ENCODE measurements around the gene HGFAC. TPM values are rescaled to one million over a fixed set of nuclear protein-coding genes. Genes with fewer than 3 reads are reported as not detected.
"Not testable (repeated sequence)": the region's sequence is repeated elsewhere in the genome, so short reads cannot be mapped to it uniquely, and the experiment has no call there.

The HGFAC gene
- total RNA-seq, 4 donors from 2014 or later: not detected

- DNase-seq (ENCODE audit: low spot score in 2 of 2): peak; percentile 46 to 69
- 71% methylated on average over 26 of the region's 26 CpGs for WGBS
- H3K36me3 ChIP-seq: peaks cover 6% of the 10 kb centered on the region
- H3K27me3 ChIP-seq: no peaks in the 10 kb centered on the region
- peaks cover 27% of the 10 kb centered on the region for H3K4me1 ChIP-seq
- no peak overlapping the region for H3K4me3 ChIP-seq
- no peak for TF ChIP-seq CTCF (IDR thresholded peaks at IDR 0.05)
- no peak for TF ChIP-seq POLR2AphosphoS5 (IDR thresholded peaks at IDR 0.05)
- TF ChIP-seq EP300 (IDR thresholded peaks at IDR 0.05): no peak
- no peak for TF ChIP-seq POLR2A (IDR thresholded peaks at IDR 0.05)
- H3K27ac ChIP-seq: no peak overlapping the region
- H3K9me3 ChIP-seq: no peaks in the 10 kb centered on the region
Measured at GRCh38 chr4:3407930-3408792, 33.6 kb upstream of the HGFAC start.

GRCh38 chr4:3408793-3409330 lies 32.9 kb upstream of the HGFAC start:
- Histone ChIP-seq H3K9me3 (no peaks in the 10 kb centered on the region), H3K27me3 (no peaks in the 10 kb centered on the region), H3K27ac (no peak overlapping the region), H3K36me3 (peaks cover 11% of the 10 kb centered on the region), H3K4me3 (no peak overlapping the region), H3K4me1 (peaks cover 27% of the 10 kb centered on the region)
- TF ChIP-seq CTCF (IDR thresholded peaks at IDR 0.05): no peak
- DNase-seq (ENCODE audit: low spot score in 2 of 2): peak; percentile 20 to 32
- 86% methylated on average over 5 of the region's 8 CpGs for WGBS

- Histone ChIP-seq H3K4me1 (peaks cover 27% of the 10 kb centered on the region), H3K27ac (no peak overlapping the region), H3K27me3 (no peaks in the 10 kb centered on the region), H3K9me3 (no peaks in the 10 kb centered on the region), H3K4me3 (no peak overlapping the region), H3K36me3 (peaks cover 13% of the 10 kb centered on the region)
- WGBS: 75% methylated on average over 14 of the region's 15 CpGs
- peak; percentile 59 to 72 for DNase-seq (ENCODE audit: low spot score in 2 of 2)
- TF ChIP-seq POLR2AphosphoS5 (IDR thresholded peaks at IDR 0.05) (no peak), POLR2A (IDR thresholded peaks at IDR 0.05) (no peak), EP300 (IDR thresholded peaks at IDR 0.05) (no peak), CTCF (IDR thresholded peaks at IDR 0.05) (no peak)
Measured at GRCh38 chr4:3409571-3410091, 32.1 kb upstream of the HGFAC start.

GRCh38 chr4:3410401-3411135 lies 31.2 kb upstream of the HGFAC start:
- Histone ChIP-seq H3K9me3 (no peaks in the 10 kb centered on the region), H3K36me3 (peaks cover 16% of the 10 kb centered on the region), H3K27me3 (no peaks in the 10 kb centered on the region), H3K4me1 (peaks cover 27% of the 10 kb centered on the region), H3K27ac (no peak overlapping the region), H3K4me3 (no peak overlapping the region)
- TF ChIP-seq POLR2A (IDR thresholded peaks at IDR 0.05): no peak
- peak; percentile 32 to 72 for DNase-seq (ENCODE audit: low spot score in 2 of 2)
- 71% methylated on average over 18 of the region's 22 CpGs for WGBS

GRCh38 chr4:3411190-3411589 lies 30.6 kb upstream of the HGFAC start:
- not testable (repeated sequence) for H3K27me3 ChIP-seq, H3K4me3 ChIP-seq, H3K9me3 ChIP-seq, H3K27ac ChIP-seq
- peak; percentile 19 to 65 for DNase-seq (ENCODE audit: low spot score in 2 of 2)
- H3K4me1 ChIP-seq: peaks cover 27% of the 10 kb centered on the region
- 93% methylated on average over 17 of the region's 17 CpGs for WGBS
- peaks cover 23% of the 10 kb centered on the region for H3K36me3 ChIP-seq

GRCh38 chr4:3411676-3412075 lies 30.1 kb upstream of the HGFAC start:
- H3K27me3 ChIP-seq: no peaks in the 10 kb centered on the region
- H3K4me1 ChIP-seq: peaks cover 27% of the 10 kb centered on the region
- 96% methylated on average over 16 of the region's 17 CpGs for WGBS
- H3K9me3 ChIP-seq: no peaks in the 10 kb centered on the region
- H3K36me3 ChIP-seq: peaks cover 28% of the 10 kb centered on the region
- peak; percentile 44 to 69 for DNase-seq (ENCODE audit: low spot score in 2 of 2)
- H3K27ac ChIP-seq: no peak overlapping the region
- no peak overlapping the region for H3K4me3 ChIP-seq
- TF ChIP-seq CTCF (IDR thresholded peaks at IDR 0.05): no peak
- TF ChIP-seq POLR2A (IDR thresholded peaks at IDR 0.05): no peak
- TF ChIP-seq EP300 (IDR thresholded peaks at IDR 0.05): no peak
- TF ChIP-seq POLR2AphosphoS5 (IDR thresholded peaks at IDR 0.05): no peak

Measured in suprapubic skin (tissue), 4 donors.